Measurements from ENCODE around the gene GPC6. TPM values are rescaled to one million over a fixed set of nuclear protein-coding genes. Genes with fewer than 3 reads are reported as not detected.

Gene GPC6
- total RNA-seq, 1 donor from 2014 or later = not detected

- H3K27ac Mint-ChIP-seq = no peak overlapping the region
- no peak for DNase-seq
- H3K4me3 Mint-ChIP-seq = no peak overlapping the region
- no peaks in the 10 kb centered on the region for H3K9me3 Mint-ChIP-seq
- no peaks in the 10 kb centered on the region for H3K4me1 Mint-ChIP-seq
- no peaks in the 10 kb centered on the region for H3K27me3 Mint-ChIP-seq
- intact Hi-C loops (cut with micrococcal nuclease) = no loop called here
- H3K36me3 Mint-ChIP-seq (ENCODE audit: low read depth) = no peaks in the 10 kb centered on the region
These were observed 807.4 kb downstream of the GPC6 start for GRCh38 chr13:94033830-94034642.

- no peak for DNase-seq
- Mint-ChIP-seq H3K27ac (no peak overlapping the region), H3K4me3 (no peak overlapping the region), H3K4me1 (no peaks in the 10 kb centered on the region), H3K9me3 (no peaks in the 10 kb centered on the region), H3K36me3 (ENCODE audit: low read depth) (no peaks in the 10 kb centered on the region), H3K27me3 (no peaks in the 10 kb centered on the region)
- intact Hi-C loops (cut with micrococcal nuclease) = no loop called here
These were observed 823.4 kb downstream of the GPC6 start for GRCh38 chr13:94050039-94050438.

GRCh38 chr13:94050686-94051085 lies 824.1 kb downstream of the GPC6 start:
- no peaks in the 10 kb centered on the region for H3K4me1 Mint-ChIP-seq
- H3K4me3 Mint-ChIP-seq = no peak overlapping the region
- H3K27me3 Mint-ChIP-seq = no peaks in the 10 kb centered on the region
- no peaks in the 10 kb centered on the region for H3K9me3 Mint-ChIP-seq
- DNase-seq = no peak
- no peaks in the 10 kb centered on the region for H3K36me3 Mint-ChIP-seq (ENCODE audit: low read depth)
- intact Hi-C loops (cut with micrococcal nuclease) = no loop called here
- no peak overlapping the region for H3K27ac Mint-ChIP-seq

GRCh38 chr13:94053986-94054593 lies 827.5 kb downstream of the GPC6 start:
- no peak overlapping the region for H3K4me3 Mint-ChIP-seq
- intact Hi-C loops (cut with micrococcal nuclease) = no loop called here

GRCh38 chr13:94056362-94056990 lies 829.9 kb downstream of the GPC6 start:
- Mint-ChIP-seq H3K4me3 (no peak overlapping the region), H3K27me3 (no peaks in the 10 kb centered on the region), H3K36me3 (ENCODE audit: low read depth) (no peaks in the 10 kb centered on the region), H3K27ac (no peak overlapping the region), H3K4me1 (no peaks in the 10 kb centered on the region), H3K9me3 (no peaks in the 10 kb centered on the region)
- intact Hi-C loops (cut with micrococcal nuclease) = no loop called here
- DNase-seq = no peak

More at GRCh38 chr13:94053986-94054593, 827.5 kb downstream of the GPC6 start:
- Mint-ChIP-seq H3K27ac (no peak overlapping the region), H3K36me3 (ENCODE audit: low read depth) (no peaks in the 10 kb centered on the region), H3K27me3 (no peaks in the 10 kb centered on the region), H3K9me3 (no peaks in the 10 kb centered on the region), H3K4me1 (no peaks in the 10 kb centered on the region)
- no peak for DNase-seq

GRCh38 chr13:94057618-94058186 lies 831.1 kb downstream of the GPC6 start:
- intact Hi-C loops (cut with micrococcal nuclease) = no loop called here
- no peak for DNase-seq
- Mint-ChIP-seq H3K4me3 (no peak overlapping the region), H3K27ac (no peak overlapping the region), H3K27me3 (no peaks in the 10 kb centered on the region), H3K36me3 (ENCODE audit: low read depth) (no peaks in the 10 kb centered on the region), H3K9me3 (no peaks in the 10 kb centered on the region), H3K4me1 (no peaks in the 10 kb centered on the region)

- no peak for DNase-seq
- no peaks in the 10 kb centered on the region for H3K27me3 Mint-ChIP-seq
- no peaks in the 10 kb centered on the region for H3K9me3 Mint-ChIP-seq
- no peaks in the 10 kb centered on the region for H3K36me3 Mint-ChIP-seq (ENCODE audit: low read depth)
- H3K27ac Mint-ChIP-seq = no peak overlapping the region
- H3K4me1 Mint-ChIP-seq = no peaks in the 10 kb centered on the region
- intact Hi-C loops (cut with micrococcal nuclease) = no loop called here
- H3K4me3 Mint-ChIP-seq = no peak overlapping the region
These were observed 832.3 kb downstream of the GPC6 start for GRCh38 chr13:94058821-94059360.

- H3K27ac Mint-ChIP-seq = no peak overlapping the region
- intact Hi-C loops (cut with micrococcal nuclease) = no loop called here
- no peaks in the 10 kb centered on the region for H3K4me1 Mint-ChIP-seq
- no peak overlapping the region for H3K4me3 Mint-ChIP-seq
- H3K27me3 Mint-ChIP-seq = no peaks in the 10 kb centered on the region
- H3K36me3 Mint-ChIP-seq (ENCODE audit: low read depth) = no peaks in the 10 kb centered on the region
- DNase-seq = no peak
- H3K9me3 Mint-ChIP-seq = no peaks in the 10 kb centered on the region
These were observed 834.7 kb downstream of the GPC6 start for GRCh38 chr13:94061301-94061700.

GRCh38 chr13:94063096-94063495 lies 836.5 kb downstream of the GPC6 start:
- H3K27ac Mint-ChIP-seq = no peak overlapping the region
- H3K27me3 Mint-ChIP-seq = no peaks in the 10 kb centered on the region
- intact Hi-C loops (cut with micrococcal nuclease) = no loop called here
- DNase-seq = no peak
- no peaks in the 10 kb centered on the region for H3K36me3 Mint-ChIP-seq (ENCODE audit: low read depth)
- no peaks in the 10 kb centered on the region for H3K4me1 Mint-ChIP-seq
- no peak overlapping the region for H3K4me3 Mint-ChIP-seq
- no peaks in the 10 kb centered on the region for H3K9me3 Mint-ChIP-seq

- Mint-ChIP-seq H3K4me1 (no peaks in the 10 kb centered on the region), H3K27ac (no peak overlapping the region), H3K4me3 (no peak overlapping the region), H3K9me3 (no peaks in the 10 kb centered on the region), H3K36me3 (ENCODE audit: low read depth) (no peaks in the 10 kb centered on the region), H3K27me3 (no peaks in the 10 kb centered on the region)
- intact Hi-C loops (cut with micrococcal nuclease) = no loop called here
- DNase-seq = no peak
These were observed 837.2 kb downstream of the GPC6 start for GRCh38 chr13:94063848-94064247.

- Mint-ChIP-seq H3K4me3 (no peak overlapping the region), H3K36me3 (ENCODE audit: low read depth) (no peaks in the 10 kb centered on the region), H3K27ac (no peak overlapping the region), H3K9me3 (no peaks in the 10 kb centered on the region), H3K4me1 (no peaks in the 10 kb centered on the region), H3K27me3 (no peaks in the 10 kb centered on the region)
- DNase-seq = no peak
- intact Hi-C loops (cut with micrococcal nuclease) = no loop called here
These were observed 839.1 kb downstream of the GPC6 start for GRCh38 chr13:94065741-94066140.

GRCh38 chr13:94073007-94073744 lies 846.6 kb downstream of the GPC6 start:
- intact Hi-C loops (cut with micrococcal nuclease) = no loop called here
- Mint-ChIP-seq H3K9me3 (peaks cover 4% of the 10 kb centered on the region), H3K4me1 (no peaks in the 10 kb centered on the region), H3K36me3 (ENCODE audit: low read depth) (no peaks in the 10 kb centered on the region), H3K4me3 (no peak overlapping the region), H3K27me3 (no peaks in the 10 kb centered on the region), H3K27ac (no peak overlapping the region)
- DNase-seq = no peak

GRCh38 chr13:94079876-94080275 lies 853.3 kb downstream of the GPC6 start:
- Mint-ChIP-seq H3K4me3 (no peak overlapping the region), H3K36me3 (ENCODE audit: low read depth) (no peaks in the 10 kb centered on the region), H3K27ac (no peak overlapping the region), H3K9me3 (peaks cover 4% of the 10 kb centered on the region), H3K4me1 (no peaks in the 10 kb centered on the region), H3K27me3 (no peaks in the 10 kb centered on the region)
- intact Hi-C loops (cut with micrococcal nuclease) = no loop called here
- DNase-seq = no peak

All from activated CD4-positive, alpha-beta T cell treated with anti-CD3 and anti-CD28 coated beads, Interleukin-2, amount 10 ng/mL, durations not matched to agents 24 days and 14 days (primary cell).